Measurements from ENCODE around the gene ASS1.
A peak's percentile ranks its signal among the peaks of the same experiment; 100 is the strongest.
"Not testable (repeated sequence)": the region's sequence is repeated elsewhere in the genome, so short reads cannot be mapped to it uniquely, and the experiment has no call there.

The ASS1 gene

GRCh38 chr9:130444565-130445221, at the start of gene ASS1:
Gene ASS1 (plus strand): TSS chr9:130444961. CDS start chr9:130452229, 7,268 bp downstream.
- DNase-seq: peak; percentile 49 to 61

- no peak for DNase-seq
Observed at GRCh38 chr9:130395810-130396435, 48.8 kb upstream of the ASS1 start.

GRCh38 chr9:130396581-130396980, 48.2 kb upstream of the ASS1 start:
- DNase-seq: no peak

- DNase-seq: no peak
Observed at GRCh38 chr9:130398487-130399240, 46.1 kb upstream of the ASS1 start.

GRCh38 chr9:130399768-130400167, 45.0 kb upstream of the ASS1 start:
- DNase-seq: no peak

- no peak for DNase-seq
Observed at GRCh38 chr9:130400870-130401269, 43.9 kb upstream of the ASS1 start.

- not testable (repeated sequence) for DNase-seq
Observed at GRCh38 chr9:130401742-130402141, 43.0 kb upstream of the ASS1 start.

GRCh38 chr9:130402243-130402642, 42.5 kb upstream of the ASS1 start:
- DNase-seq: no peak

GRCh38 chr9:130402645-130403440, 41.9 kb upstream of the ASS1 start:
- DNase-seq: no peak

GRCh38 chr9:130405657-130406257, 39.0 kb upstream of the ASS1 start:
- DNase-seq: no peak

GRCh38 chr9:130406278-130406895, 38.4 kb upstream of the ASS1 start:
- no peak for DNase-seq

- DNase-seq: no peak
Observed at GRCh38 chr9:130407916-130408663, 36.7 kb upstream of the ASS1 start.

- DNase-seq: no peak
Observed at GRCh38 chr9:130408669-130409068, 36.1 kb upstream of the ASS1 start.

- no peak for DNase-seq
Observed at GRCh38 chr9:130409246-130409645, 35.5 kb upstream of the ASS1 start.

- no peak for DNase-seq
Observed at GRCh38 chr9:130410443-130410842, 34.3 kb upstream of the ASS1 start.

- DNase-seq: no peak
Observed at GRCh38 chr9:130411566-130411915, 33.2 kb upstream of the ASS1 start.

GRCh38 chr9:130414081-130414731, 30.6 kb upstream of the ASS1 start:
- DNase-seq: no peak

GRCh38 chr9:130414910-130415746, 29.6 kb upstream of the ASS1 start:
- no peak for DNase-seq

- DNase-seq: no peak
Observed at GRCh38 chr9:130417602-130418001, 27.2 kb upstream of the ASS1 start.

GRCh38 chr9:130418776-130419175, 26.0 kb upstream of the ASS1 start:
- DNase-seq: no peak
